ENCODE results near the gene ESYT3. TPM values are rescaled to one million over a fixed set of nuclear protein-coding genes. Genes with fewer than 3 reads are reported as not detected.

Gene ESYT3
- total RNA-seq, 1 donor from 2014 or later: 6.8 TPM

- Mint-ChIP-seq H3K36me3 (no peaks in the 10 kb centered on the region), H3K9me3 (no peaks in the 10 kb centered on the region), H3K27ac (no peak overlapping the region), H3K27me3 (ENCODE audit: low read depth) (no peaks in the 10 kb centered on the region), H3K4me3 (no peak overlapping the region), H3K4me1 (peaks cover 15% of the 10 kb centered on the region)
- DNase-seq (ENCODE audit: low spot score in 2 of 2, unreplicated experiment in 2 of 2): no peak
- TF ChIP-seq CTCF (IDR thresholded peaks at IDR 0.05; ENCODE audit: unreplicated experiment): no peak
These were observed 36.3 kb downstream of the ESYT3 start for GRCh38 chr3:138470687-138471086.

GRCh38 chr3:138471481-138471880 lies 37.1 kb downstream of the ESYT3 start:
- H3K9me3 Mint-ChIP-seq: no peaks in the 10 kb centered on the region
- TF ChIP-seq CTCF (IDR thresholded peaks at IDR 0.05; ENCODE audit: unreplicated experiment): no peak
- H3K4me1 Mint-ChIP-seq: peaks cover 10% of the 10 kb centered on the region

GRCh38 chr3:138472141-138472825 lies 37.9 kb downstream of the ESYT3 start:
- no peak overlapping the region for H3K27ac Mint-ChIP-seq
- no peaks in the 10 kb centered on the region for H3K36me3 Mint-ChIP-seq
- H3K9me3 Mint-ChIP-seq: no peaks in the 10 kb centered on the region
- no peaks in the 10 kb centered on the region for H3K27me3 Mint-ChIP-seq (ENCODE audit: low read depth)
- H3K4me1 Mint-ChIP-seq: peaks cover 6% of the 10 kb centered on the region
- H3K4me3 Mint-ChIP-seq: no peak overlapping the region
- no peak for TF ChIP-seq CTCF (IDR thresholded peaks at IDR 0.05; ENCODE audit: unreplicated experiment)
- DNase-seq (ENCODE audit: low spot score in 2 of 2, unreplicated experiment in 2 of 2): no peak

More at GRCh38 chr3:138471481-138471880, 37.1 kb downstream of the ESYT3 start:
- Mint-ChIP-seq H3K27me3 (ENCODE audit: low read depth) (no peaks in the 10 kb centered on the region), H3K36me3 (no peaks in the 10 kb centered on the region), H3K27ac (no peak overlapping the region), H3K4me3 (no peak overlapping the region)
- no peak for DNase-seq (ENCODE audit: low spot score in 2 of 2, unreplicated experiment in 2 of 2)

- DNase-seq (ENCODE audit: low spot score in 2 of 2, unreplicated experiment in 2 of 2): no peak
- TF ChIP-seq CTCF (IDR thresholded peaks at IDR 0.05; ENCODE audit: unreplicated experiment): no peak
These were observed 39.0 kb downstream of the ESYT3 start for GRCh38 chr3:138473391-138473790.

GRCh38 chr3:138474163-138474562 lies 39.7 kb downstream of the ESYT3 start:
- no peaks in the 10 kb centered on the region for H3K27me3 Mint-ChIP-seq (ENCODE audit: low read depth)
- no peaks in the 10 kb centered on the region for H3K9me3 Mint-ChIP-seq
- DNase-seq (ENCODE audit: low spot score in 2 of 2, unreplicated experiment in 2 of 2): no peak
- H3K27ac Mint-ChIP-seq: no peak overlapping the region
- H3K4me3 Mint-ChIP-seq: no peak overlapping the region
- H3K36me3 Mint-ChIP-seq: no peaks in the 10 kb centered on the region
- H3K4me1 Mint-ChIP-seq: peaks cover 1% of the 10 kb centered on the region
- TF ChIP-seq CTCF (IDR thresholded peaks at IDR 0.05; ENCODE audit: unreplicated experiment): no peak

More at GRCh38 chr3:138473391-138473790, 39.0 kb downstream of the ESYT3 start:
- no peaks in the 10 kb centered on the region for H3K27me3 Mint-ChIP-seq (ENCODE audit: low read depth)
- no peak overlapping the region for H3K27ac Mint-ChIP-seq
- H3K4me3 Mint-ChIP-seq: no peak overlapping the region
- H3K36me3 Mint-ChIP-seq: no peaks in the 10 kb centered on the region
- H3K4me1 Mint-ChIP-seq: peaks cover 6% of the 10 kb centered on the region
- no peaks in the 10 kb centered on the region for H3K9me3 Mint-ChIP-seq

All from mesothelial cell of epicardium (in vitro differentiated cells).